Lower lobe of right lung (tissue), 2 donors: ENCODE data around the gene TSHR. TPM values are rescaled to one million over a fixed set of nuclear protein-coding genes. Genes with fewer than 3 reads are reported as not detected.

ENCODE experiments used
- ATAC-seq, 2 donors: fragments of 200-7000 bp; cut with Tn5 transposase; one replicate each; pipeline ENCODE4 v1.9.1; 2020 to 2022; ENCODE audit warnings: mild to moderate bottlenecking in 2 of 2, moderate library complexity in 2 of 2
- DNase-seq: peaks from one replicate; pipeline ENCODE4 v3.0.0-alpha.2; 2020
- H3K27ac ChIP-seq: fragments of 200-600 bp; one replicate; pipeline ENCODE4 v1.8.0; 2022
- H3K27me3 ChIP-seq: fragments of 200-600 bp; one replicate; pipeline ENCODE4 v1.8.0; 2022; ENCODE audit warnings: low read depth
- H3K36me3 ChIP-seq: fragments of 200-600 bp; one replicate; pipeline ENCODE4 v1.8.0; 2022; ENCODE audit warnings: mild to moderate bottlenecking
- H3K4me1 ChIP-seq: fragments of 200-600 bp; one replicate; pipeline ENCODE4 v1.8.0; 2022
- H3K4me3 ChIP-seq: fragments of 200-600 bp; one replicate; pipeline ENCODE4 v1.8.0; 2022; ENCODE audit warnings: mild to moderate bottlenecking
- H3K9me3 ChIP-seq: fragments of 200-600 bp; one replicate; pipeline ENCODE4 v1.8.0; 2022
- intact Hi-C: fragments of 100-400 bp; cut with DNase I; formaldehyde crosslinking; loops from one replicate; pipeline ENCODE4 v1.11.0; 2022
- total RNA-seq: library from RNA; stranded (reverse); fragmentation: NEBNext Ultra II Directional; extraction: Animal tissue kit (Norgen Biotek cat#: 25700); gene quantifications from one replicate; pipeline ENCODE4 v1.2.1, GENCODE V29; 2021
- TF ChIP-seq, protein P1 (sequence below): fragments of 200-600 bp; IDR thresholded peaks from one replicate; pipeline ENCODE4 v1.8.0; 2022; ENCODE audit warnings: antibody characterized with exemption, mild to moderate bottlenecking
- donor health status: DM: no; HTN: yes; CAD: no; lungs with severe emphysema.

The TSHR gene
- total RNA-seq, 1 donor from 2014 or later = not detected

DNA sequence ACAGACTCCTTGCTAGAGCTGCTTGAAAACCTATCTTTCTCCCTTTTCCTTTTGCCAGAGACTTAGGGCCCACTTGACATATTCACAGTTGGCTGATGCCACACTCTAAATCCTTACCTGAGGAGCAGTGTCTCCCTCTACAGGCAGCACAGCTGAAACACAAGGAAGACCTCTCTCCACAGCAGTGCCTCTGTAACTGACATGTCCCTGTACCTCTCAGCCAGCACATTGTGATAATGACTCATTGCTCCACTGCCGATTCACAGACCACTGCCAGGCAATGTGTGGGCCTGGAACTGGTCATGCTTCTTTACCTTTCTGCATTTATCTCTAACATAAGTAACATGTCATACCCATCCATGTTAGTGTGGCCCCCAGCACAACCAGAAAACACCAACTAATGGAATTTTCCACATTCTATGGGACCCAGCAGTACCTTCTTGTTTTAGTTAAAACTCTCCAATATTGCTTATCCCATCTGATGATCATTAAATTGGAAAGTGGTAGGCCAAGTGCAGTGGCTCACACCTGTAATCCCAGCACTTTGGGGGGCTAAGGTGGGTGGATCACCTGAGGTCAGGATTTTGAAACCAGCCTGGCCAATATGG lies 208.8 kb downstream of the TSHR start:
- TF ChIP-seq, protein P1, sequence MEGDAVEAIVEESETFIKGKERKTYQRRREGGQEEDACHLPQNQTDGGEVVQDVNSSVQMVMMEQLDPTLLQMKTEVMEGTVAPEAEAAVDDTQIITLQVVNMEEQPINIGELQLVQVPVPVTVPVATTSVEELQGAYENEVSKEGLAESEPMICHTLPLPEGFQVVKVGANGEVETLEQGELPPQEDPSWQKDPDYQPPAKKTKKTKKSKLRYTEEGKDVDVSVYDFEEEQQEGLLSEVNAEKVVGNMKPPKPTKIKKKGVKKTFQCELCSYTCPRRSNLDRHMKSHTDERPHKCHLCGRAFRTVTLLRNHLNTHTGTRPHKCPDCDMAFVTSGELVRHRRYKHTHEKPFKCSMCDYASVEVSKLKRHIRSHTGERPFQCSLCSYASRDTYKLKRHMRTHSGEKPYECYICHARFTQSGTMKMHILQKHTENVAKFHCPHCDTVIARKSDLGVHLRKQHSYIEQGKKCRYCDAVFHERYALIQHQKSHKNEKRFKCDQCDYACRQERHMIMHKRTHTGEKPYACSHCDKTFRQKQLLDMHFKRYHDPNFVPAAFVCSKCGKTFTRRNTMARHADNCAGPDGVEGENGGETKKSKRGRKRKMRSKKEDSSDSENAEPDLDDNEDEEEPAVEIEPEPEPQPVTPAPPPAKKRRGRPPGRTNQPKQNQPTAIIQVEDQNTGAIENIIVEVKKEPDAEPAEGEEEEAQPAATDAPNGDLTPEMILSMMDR = peak; percentile 63
- Histone ChIP-seq H3K4me1 (peaks cover 8% of the 10 kb centered on the region), H3K27me3 (no peaks in the 10 kb centered on the region), H3K4me3 (no peak overlapping the region), H3K27ac (no peak overlapping the region), H3K9me3 (no peaks in the 10 kb centered on the region), H3K36me3 (no peaks in the 10 kb centered on the region)
- no peak for DNase-seq
- intact Hi-C loops = no loop called here
- peak; percentile 94 to 95 for ATAC-seq

DNA sequence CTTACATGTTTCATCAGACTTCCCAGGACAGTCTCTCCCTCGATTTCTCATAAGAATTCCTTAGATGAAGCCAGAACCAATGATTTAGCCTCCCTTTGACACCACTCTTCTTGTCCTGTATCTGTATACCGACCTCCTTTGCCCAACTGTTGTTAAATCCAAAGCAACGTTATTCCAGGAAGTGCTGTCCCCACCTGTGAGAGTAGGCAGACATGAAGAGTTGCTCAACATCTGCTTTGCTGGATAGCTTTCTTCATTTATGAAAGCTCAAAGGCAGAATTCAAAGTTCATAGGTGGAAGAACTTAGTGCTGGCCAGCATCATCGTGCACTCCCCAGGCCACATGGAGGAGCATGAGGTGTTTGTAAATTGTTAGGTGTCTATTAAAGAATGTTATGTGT lies 209.8 kb downstream of the TSHR start:
- ATAC-seq = no peak
- H3K4me1 ChIP-seq = peaks cover 17% of the 10 kb centered on the region
- intact Hi-C loops = no loop called here

DNA sequence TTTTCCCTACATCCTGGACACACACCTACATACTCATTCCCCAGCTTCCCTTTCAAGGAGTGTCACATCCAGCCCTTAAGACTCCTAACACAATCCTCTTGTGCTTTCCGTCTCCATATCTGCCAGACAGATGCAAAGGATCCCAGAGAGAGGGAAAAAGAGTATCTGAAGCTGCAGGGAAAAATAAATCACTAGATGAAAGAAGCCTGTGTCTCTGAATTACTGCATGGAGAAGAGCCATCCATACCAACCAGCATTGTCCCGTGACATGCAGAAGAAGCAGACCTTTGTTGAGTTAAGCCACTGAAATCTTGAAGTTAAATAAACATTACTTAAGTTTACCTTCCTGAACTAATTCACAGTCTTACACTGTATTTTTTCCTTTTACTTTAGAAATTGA lies 210.7 kb downstream of the TSHR start:
- Histone ChIP-seq H3K4me3 (no peak overlapping the region), H3K27ac (no peak overlapping the region), H3K27me3 (no peaks in the 10 kb centered on the region), H3K4me1 (peaks cover 22% of the 10 kb centered on the region), H3K9me3 (no peaks in the 10 kb centered on the region), H3K36me3 (no peaks in the 10 kb centered on the region)
- intact Hi-C loops = no loop called here
- TF ChIP-seq, protein P1 = no peak
- no peak for DNase-seq
- ATAC-seq = no peak

More for the DNA sequence above, 209.8 kb downstream of the TSHR start:
- Histone ChIP-seq H3K27me3 (no peaks in the 10 kb centered on the region), H3K27ac (no peak overlapping the region), H3K4me3 (no peak overlapping the region), H3K9me3 (no peaks in the 10 kb centered on the region), H3K36me3 (no peaks in the 10 kb centered on the region)
- DNase-seq = no peak
- TF ChIP-seq, protein P1 = no peak

DNA sequence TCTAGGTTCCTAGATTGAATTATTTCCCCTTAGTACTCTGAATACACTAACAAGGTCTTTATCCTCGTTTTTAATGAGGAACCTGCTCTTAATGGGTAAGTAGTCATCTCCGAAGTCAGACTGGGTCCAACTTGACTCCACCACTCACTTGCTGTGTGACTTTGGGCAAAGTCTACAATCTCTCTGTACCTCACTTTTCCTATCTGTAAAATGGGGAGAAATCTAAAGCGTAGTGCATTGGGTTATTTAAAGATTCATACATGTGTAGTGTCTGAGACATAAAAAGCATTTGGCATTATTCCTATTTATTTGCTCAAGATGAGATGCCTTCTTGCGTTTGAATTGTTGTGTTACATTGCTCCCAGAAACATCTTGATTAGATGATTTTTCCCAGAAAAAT lies 213.8 kb downstream of the TSHR start:
- DNase-seq = no peak
- H3K36me3 ChIP-seq = no peaks in the 10 kb centered on the region
- no peak for ATAC-seq
- H3K27ac ChIP-seq = peak overlapping the region; percentile 95
- H3K9me3 ChIP-seq = no peaks in the 10 kb centered on the region
- H3K27me3 ChIP-seq = no peaks in the 10 kb centered on the region
- H3K4me3 ChIP-seq = peak overlapping the region; percentile 85
- intact Hi-C loops = no loop called here
- H3K4me1 ChIP-seq = peaks cover 20% of the 10 kb centered on the region
- TF ChIP-seq, protein P1 = no peak

DNA sequence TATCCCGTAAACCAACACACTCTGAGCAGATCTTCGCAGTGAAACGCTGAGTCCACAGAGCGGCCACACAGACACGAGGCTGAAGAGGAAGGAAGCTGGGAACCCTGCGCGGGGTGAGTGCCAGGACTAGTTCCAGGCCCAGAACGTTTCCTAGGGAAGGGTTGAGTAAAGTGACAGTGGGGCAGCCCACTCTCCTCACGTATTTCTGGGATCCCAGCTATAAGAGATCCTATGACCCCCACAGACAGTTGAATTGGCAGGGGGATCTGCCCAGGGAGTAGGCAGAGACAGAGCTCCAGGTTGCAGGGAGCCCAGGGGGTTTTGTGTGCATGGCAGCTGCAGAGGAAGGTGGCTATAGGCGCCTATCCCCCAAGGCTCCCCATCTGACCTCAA lies 214.3 kb downstream of the TSHR start:
- Histone ChIP-seq H3K9me3 (no peaks in the 10 kb centered on the region), H3K36me3 (no peaks in the 10 kb centered on the region), H3K27me3 (no peaks in the 10 kb centered on the region), H3K27ac (peak overlapping the region; percentile 95), H3K4me3 (peak overlapping the region; percentile 85), H3K4me1 (peaks cover 17% of the 10 kb centered on the region)
- peak; percentile 73 to 81 for ATAC-seq
- DNase-seq = peak; percentile 79
- intact Hi-C loops = no loop called here
- TF ChIP-seq, protein P1 = no peak
